ENCODE results near the gene CNGA2. TPM values are rescaled to one million over a fixed set of nuclear protein-coding genes. Genes with fewer than 3 reads are reported as not detected.

Gene CNGA2
- total RNA-seq, 1 experiment from 2014 or later: not detected

DNA sequence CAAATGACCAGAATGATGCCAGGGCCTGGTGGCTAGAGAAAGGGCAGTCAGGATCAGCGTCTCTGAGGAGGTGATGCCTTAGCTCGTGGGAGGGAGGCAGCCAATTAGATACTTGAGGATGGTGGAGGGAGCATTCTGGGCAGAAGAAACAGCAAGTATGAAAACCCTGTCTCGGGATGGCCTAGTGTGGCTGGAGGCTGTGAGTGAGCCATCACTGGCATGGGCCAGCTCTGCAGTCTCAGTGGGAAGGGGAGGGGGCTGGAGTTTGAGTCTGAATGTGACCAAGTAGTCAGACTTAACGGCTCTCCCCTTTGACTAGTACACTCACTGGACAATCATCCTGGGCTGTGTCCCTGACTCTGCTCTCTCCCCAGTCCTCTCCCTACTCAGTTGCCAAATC, 7.1 kb downstream of the CNGA2 start:
- no peak for ATAC-seq
- RAD21 ChIA-PET (ENCODE audit: low non-redundant PET in 1 of 2, low total read pairs in 2 of 2, uncharacterized antibody in 2 of 2, unreplicated experiment in 2 of 2): no interaction called here
- H4K20me1 ChIP-seq (ENCODE audit: insufficient read depth): no peaks in the 10 kb centered on the region

More for the DNA sequence above, 7.1 kb downstream of the CNGA2 start:
- Histone ChIP-seq H2AFZ (ENCODE audit: low read depth, low read length, poor library complexity, severe bottlenecking) (no peak overlapping the region), H3K27ac (ENCODE audit: low read depth, low read length) (no peak overlapping the region), H3K27me3 (ENCODE audit: insufficient read depth, low read length) (no peaks in the 10 kb centered on the region), H3K4me1 (ENCODE audit: control insufficient read depth in 1 of 2, insufficient read depth in 2 of 2, low read length in 2 of 2) (no peaks in the 10 kb centered on the region), H3K9me3 (ENCODE audit: control insufficient read depth in 1 of 2, insufficient read depth in 1 of 2, low read depth in 1 of 2, low read length in 2 of 2) (no peaks in the 10 kb centered on the region), H3K9ac (ENCODE audit: low read length) (no peak overlapping the region), H3K79me2 (ENCODE audit: insufficient read depth, low read length) (no peaks in the 10 kb centered on the region), H3K4me3 (replicated peaks in 1 of 2; ENCODE audit: low read depth in 1 of 2, low read length in 2 of 2) (no peak overlapping the region), H3K36me3 (ENCODE audit: control insufficient read depth in 1 of 2, insufficient read depth in 2 of 2, low read length in 2 of 2) (no peaks in the 10 kb centered on the region), H3K4me2 (ENCODE audit: low read length) (no peak overlapping the region), H3K9me2 (ENCODE audit: insufficient read depth) (no peaks in the 10 kb centered on the region)
- no TSS peak for BruUV-seq (replicated peaks)
- intact Hi-C loops (cut with micrococcal nuclease): no loop called here
- CTCF ChIA-PET: no interaction called here
- TF ChIP-seq FOSL1 (IDR thresholded peaks at IDR 0.05; ENCODE audit: low read depth) (no peak), CEBPB (IDR thresholded peaks at IDR 0.05; ENCODE audit: low read depth) (no peak), ATF3 (IDR thresholded peaks at IDR 0.05) (no peak), ZFX (IDR thresholded peaks at IDR 0.05) (no peak), YY1 (IDR thresholded peaks at IDR 0.05; ENCODE audit: extremely low read depth, insufficient replicate concordance, low read depth, low read length) (no peak), EZH2 (IDR thresholded peaks at IDR 0.05) (no peak)
- TF ChIP-seq, protein P1, sequence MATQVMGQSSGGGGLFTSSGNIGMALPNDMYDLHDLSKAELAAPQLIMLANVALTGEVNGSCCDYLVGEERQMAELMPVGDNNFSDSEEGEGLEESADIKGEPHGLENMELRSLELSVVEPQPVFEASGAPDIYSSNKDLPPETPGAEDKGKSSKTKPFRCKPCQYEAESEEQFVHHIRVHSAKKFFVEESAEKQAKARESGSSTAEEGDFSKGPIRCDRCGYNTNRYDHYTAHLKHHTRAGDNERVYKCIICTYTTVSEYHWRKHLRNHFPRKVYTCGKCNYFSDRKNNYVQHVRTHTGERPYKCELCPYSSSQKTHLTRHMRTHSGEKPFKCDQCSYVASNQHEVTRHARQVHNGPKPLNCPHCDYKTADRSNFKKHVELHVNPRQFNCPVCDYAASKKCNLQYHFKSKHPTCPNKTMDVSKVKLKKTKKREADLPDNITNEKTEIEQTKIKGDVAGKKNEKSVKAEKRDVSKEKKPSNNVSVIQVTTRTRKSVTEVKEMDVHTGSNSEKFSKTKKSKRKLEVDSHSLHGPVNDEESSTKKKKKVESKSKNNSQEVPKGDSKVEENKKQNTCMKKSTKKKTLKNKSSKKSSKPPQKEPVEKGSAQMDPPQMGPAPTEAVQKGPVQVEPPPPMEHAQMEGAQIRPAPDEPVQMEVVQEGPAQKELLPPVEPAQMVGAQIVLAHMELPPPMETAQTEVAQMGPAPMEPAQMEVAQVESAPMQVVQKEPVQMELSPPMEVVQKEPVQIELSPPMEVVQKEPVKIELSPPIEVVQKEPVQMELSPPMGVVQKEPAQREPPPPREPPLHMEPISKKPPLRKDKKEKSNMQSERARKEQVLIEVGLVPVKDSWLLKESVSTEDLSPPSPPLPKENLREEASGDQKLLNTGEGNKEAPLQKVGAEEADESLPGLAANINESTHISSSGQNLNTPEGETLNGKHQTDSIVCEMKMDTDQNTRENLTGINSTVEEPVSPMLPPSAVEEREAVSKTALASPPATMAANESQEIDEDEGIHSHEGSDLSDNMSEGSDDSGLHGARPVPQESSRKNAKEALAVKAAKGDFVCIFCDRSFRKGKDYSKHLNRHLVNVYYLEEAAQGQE (IDR thresholded peaks at IDR 0.05; ENCODE audit: low read depth): no peak
- POLR2A ChIA-PET: no interaction called here
- DNase-seq (ENCODE audit: low read depth, low spot score): no peak
